ENCODE measurements around the gene KLRB1. TPM values are rescaled to one million over a fixed set of nuclear protein-coding genes. Genes with fewer than 3 reads are reported as not detected.

KLRB1 gene
- under 1 TPM in 1 of 2 donors, not detected in 1; 0.14 TPM for total RNA-seq

DNA sequence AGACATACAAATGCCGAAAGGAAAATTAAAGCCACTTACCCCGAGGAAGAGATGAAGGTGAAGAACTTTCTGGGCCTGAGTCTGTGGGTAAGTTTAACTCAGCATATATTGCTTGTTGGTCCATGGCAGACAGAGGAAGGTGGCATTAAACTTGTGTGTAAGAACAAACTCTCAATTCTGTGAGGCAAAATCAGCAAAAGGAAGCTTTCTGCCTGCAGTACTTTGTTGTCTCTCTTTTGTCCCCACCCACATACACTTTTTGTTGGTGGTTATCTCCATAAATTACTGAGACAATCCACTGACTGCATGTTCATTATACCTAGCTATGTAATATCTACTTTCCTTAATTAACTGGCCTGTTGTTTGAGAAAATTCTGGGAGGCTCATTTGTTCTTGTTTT, at the start of gene KLRB1:
TSS of gene KLRB1 (minus strand) at position 201 of the 400 bp plus-strand sequence. CDS start at position 124, 77 bp downstream.
- Histone ChIP-seq H3K4me1 (replicated peaks) (no peaks in the 10 kb centered on the region), H3K36me3 (no peaks in the 10 kb centered on the region), H3K4me3 (no peak within 1 kb of the TSS), H3K9me3 (no peaks in the 10 kb centered on the region), H3K27me3 (replicated peaks; ENCODE audit: insufficient read depth) (no peaks in the 10 kb centered on the region), H3K27ac (no peak within 1 kb of the TSS)
- 70% methylated on average over 2 of the region's 2 CpGs for WGBS
- TF ChIP-seq CTCF (IDR thresholded peaks at IDR 0.05) = no peak
- TF ChIP-seq POLR2A (IDR thresholded peaks at IDR 0.05) = no peak
- no peak for TF ChIP-seq POLR2AphosphoS5 (IDR thresholded peaks at IDR 0.05)
- intact Hi-C loops (cut with DNase I) = no loop called here
- no peak for DNase-seq (ENCODE audit: low spot score)

GRCh38 chr12:9651265-9651729, 43.6 kb upstream of the KLRB1 start:
- H3K4me3 ChIP-seq = no peak overlapping the region
- peak overlapping the region; percentile 95 for H3K27ac ChIP-seq
- no peak for DNase-seq (ENCODE audit: low spot score)
- no peaks in the 10 kb centered on the region for H3K9me3 ChIP-seq
- H3K4me1 ChIP-seq (replicated peaks) = no peaks in the 10 kb centered on the region
- intact Hi-C loops (cut with DNase I) = loop anchor here (10.0 kb wide), 1 partner anchor 316 kb away; no protein-coding TSS in a partner anchor
- no peaks in the 10 kb centered on the region for H3K27me3 ChIP-seq (replicated peaks; ENCODE audit: insufficient read depth)
- H3K36me3 ChIP-seq = no peaks in the 10 kb centered on the region
- TF ChIP-seq CTCF (IDR thresholded peaks at IDR 0.05) (no peak), POLR2A (IDR thresholded peaks at IDR 0.05) (no peak)
- 79% methylated on average over 3 of the region's 3 CpGs for WGBS

- no peak for DNase-seq (ENCODE audit: low spot score)
- 19% methylated on average over 4 of the region's 4 CpGs for WGBS
- Histone ChIP-seq H3K27me3 (replicated peaks; ENCODE audit: insufficient read depth) (no peaks in the 10 kb centered on the region), H3K9me3 (no peaks in the 10 kb centered on the region), H3K27ac (peak overlapping the region; percentile 95), H3K36me3 (no peaks in the 10 kb centered on the region), H3K4me1 (replicated peaks) (no peaks in the 10 kb centered on the region), H3K4me3 (peak overlapping the region; percentile 53 to 69)
- intact Hi-C loops (cut with DNase I) = loop anchor here (10.0 kb wide), 1 partner anchor 315 kb away; no protein-coding TSS in a partner anchor
- TF ChIP-seq CTCF (IDR thresholded peaks at IDR 0.05) (no peak), POLR2AphosphoS5 (IDR thresholded peaks at IDR 0.05) (no peak), POLR2A (IDR thresholded peaks at IDR 0.05) (no peak)
Measured at GRCh38 chr12:9650151-9650576, 42.4 kb upstream of the KLRB1 start.

DNA sequence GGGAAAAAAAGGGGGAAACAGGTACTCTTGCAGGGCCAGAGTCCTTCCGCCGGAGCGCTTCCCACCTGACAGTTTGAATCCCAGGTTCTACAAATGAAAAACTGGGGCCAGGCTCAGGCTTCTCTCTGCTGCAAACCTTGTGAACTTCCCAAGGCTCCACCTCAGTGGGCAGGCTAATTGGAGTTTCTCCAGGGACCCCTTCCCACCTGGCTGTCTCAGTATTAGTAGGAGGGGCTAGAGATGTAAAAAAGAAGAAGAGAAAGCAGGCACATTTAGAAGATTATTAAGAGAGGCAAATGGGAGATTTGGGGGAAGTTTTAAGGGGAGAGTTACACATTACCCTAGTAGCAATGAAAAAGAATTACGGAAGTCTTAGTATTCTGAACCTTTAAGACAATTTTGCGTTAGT, 41.8 kb upstream of the KLRB1 start:
- no peaks in the 10 kb centered on the region for H3K27me3 ChIP-seq (replicated peaks; ENCODE audit: insufficient read depth)
- H3K4me3 ChIP-seq = peak overlapping the region; percentile 53 to 69
- intact Hi-C loops (cut with DNase I) = no loop called here
- H3K4me1 ChIP-seq (replicated peaks) = no peaks in the 10 kb centered on the region
- no peaks in the 10 kb centered on the region for H3K9me3 ChIP-seq
- DNase-seq (ENCODE audit: low spot score) = no peak
- TF ChIP-seq POLR2AphosphoS5 (IDR thresholded peaks at IDR 0.05) (no peak), CTCF (IDR thresholded peaks at IDR 0.05) (no peak), POLR2A (IDR thresholded peaks at IDR 0.05) (no peak)
- no peaks in the 10 kb centered on the region for H3K36me3 ChIP-seq
- H3K27ac ChIP-seq = peak overlapping the region; percentile 95
- WGBS = 15% methylated on average over 5 of the region's 5 CpGs
